HG03025 (cell line): ENCODE results near the gene AGFG1.

Experiments
- ATAC-seq: cut with Tn5 transposase; IDR thresholded peaks from one replicate; pipeline ENCODE4 v1.9.1; 2021; ENCODE audit warnings: mild to moderate bottlenecking, moderate library complexity; ENCODE audit not compliant: unreplicated experiment, low FRiP score

The AGFG1 gene, protein sequence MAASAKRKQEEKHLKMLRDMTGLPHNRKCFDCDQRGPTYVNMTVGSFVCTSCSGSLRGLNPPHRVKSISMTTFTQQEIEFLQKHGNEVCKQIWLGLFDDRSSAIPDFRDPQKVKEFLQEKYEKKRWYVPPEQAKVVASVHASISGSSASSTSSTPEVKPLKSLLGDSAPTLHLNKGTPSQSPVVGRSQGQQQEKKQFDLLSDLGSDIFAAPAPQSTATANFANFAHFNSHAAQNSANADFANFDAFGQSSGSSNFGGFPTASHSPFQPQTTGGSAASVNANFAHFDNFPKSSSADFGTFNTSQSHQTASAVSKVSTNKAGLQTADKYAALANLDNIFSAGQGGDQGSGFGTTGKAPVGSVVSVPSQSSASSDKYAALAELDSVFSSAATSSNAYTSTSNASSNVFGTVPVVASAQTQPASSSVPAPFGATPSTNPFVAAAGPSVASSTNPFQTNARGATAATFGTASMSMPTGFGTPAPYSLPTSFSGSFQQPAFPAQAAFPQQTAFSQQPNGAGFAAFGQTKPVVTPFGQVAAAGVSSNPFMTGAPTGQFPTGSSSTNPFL

DNA sequence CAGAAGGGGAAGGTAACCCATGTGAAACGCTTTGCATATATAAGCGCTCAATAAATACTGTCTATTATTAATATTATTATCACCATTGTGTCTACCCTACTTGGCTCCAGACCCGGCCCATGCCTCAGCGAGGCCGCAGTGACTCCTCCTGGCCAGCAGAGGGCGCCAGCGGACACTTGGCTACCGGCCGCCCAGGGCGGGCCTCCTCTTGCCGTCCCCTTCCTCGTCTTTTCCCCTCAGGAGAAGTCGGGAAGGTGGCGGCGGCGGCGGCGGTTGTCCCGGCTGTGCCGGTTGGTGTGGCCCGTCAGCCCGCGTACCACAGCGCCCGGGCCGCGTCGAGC, at the start of gene AGFG1:
TSS of gene AGFG1 (plus strand) at position 233 of the 341 bp plus-strand sequence. CDS start 266 bp downstream, outside the sequence.
- ATAC-seq: peak; percentile 85

- no peak for ATAC-seq
Measured at GRCh38 chr2:227423656-227424499, 48.1 kb upstream of the AGFG1 start.

DNA sequence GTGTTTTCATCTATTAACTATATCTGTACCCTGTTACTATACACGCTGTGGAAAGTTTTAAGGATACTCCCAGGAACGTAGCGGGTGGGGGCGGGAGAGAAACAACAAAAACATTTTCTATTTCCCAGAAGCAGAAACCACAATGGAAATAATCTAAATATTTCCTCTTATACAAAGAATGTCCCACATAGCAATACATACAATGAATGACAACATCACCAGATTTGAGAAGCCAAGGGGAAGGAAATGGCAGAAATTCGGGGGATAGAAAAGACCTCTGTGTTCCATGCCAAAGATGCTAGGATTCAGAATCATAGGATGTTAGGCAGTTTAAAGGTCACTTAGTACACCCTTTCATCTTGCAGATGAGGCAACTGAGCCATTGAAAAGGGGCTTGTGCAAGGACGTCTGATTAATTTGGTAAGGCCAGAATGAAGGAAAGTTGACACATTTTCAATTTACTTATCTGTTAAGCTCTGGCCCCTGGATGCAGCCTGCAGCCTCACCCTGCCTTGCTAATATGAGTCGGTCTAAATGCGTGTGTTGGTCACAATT, 43.1 kb upstream of the AGFG1 start:
- no peak for ATAC-seq

DNA sequence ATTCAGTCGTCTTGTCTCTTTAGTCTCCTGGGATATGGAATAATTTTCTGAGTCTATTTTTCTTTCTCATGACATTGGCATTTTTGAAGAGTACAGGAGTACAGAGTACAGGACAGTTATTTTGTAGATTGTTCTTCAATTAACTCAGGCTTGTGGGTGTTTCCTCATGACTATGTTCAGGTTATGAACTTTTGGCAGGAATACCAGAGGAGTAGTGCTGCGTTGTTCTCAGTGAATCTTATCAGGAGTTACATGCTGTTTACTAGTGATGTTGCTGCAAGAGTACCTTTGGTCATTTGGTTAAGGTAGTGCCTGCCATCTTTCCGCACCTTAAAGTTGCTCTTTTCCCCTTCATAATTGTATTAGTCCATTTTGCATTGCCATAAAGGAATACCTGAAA, 41.3 kb upstream of the AGFG1 start:
- no peak for ATAC-seq

DNA sequence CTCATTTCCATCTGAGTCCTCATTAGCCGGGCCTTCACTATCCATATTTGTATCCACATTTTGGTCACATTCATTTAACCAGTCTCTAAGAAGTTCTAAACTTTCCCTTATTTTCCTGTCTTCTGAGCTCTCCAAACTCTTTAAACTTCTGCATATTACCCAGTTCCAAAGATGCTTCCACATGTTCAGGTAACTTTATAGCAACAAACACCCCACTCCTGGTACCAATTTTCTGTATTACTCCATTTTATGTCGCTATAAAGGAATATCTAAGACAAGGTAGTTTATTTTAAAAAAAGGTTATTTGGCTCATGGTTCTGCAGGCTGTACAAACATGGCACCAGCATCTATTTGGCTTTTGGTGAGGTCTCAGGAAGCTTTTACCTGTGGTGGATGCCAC, 38.8 kb upstream of the AGFG1 start:
- no peak for ATAC-seq

DNA sequence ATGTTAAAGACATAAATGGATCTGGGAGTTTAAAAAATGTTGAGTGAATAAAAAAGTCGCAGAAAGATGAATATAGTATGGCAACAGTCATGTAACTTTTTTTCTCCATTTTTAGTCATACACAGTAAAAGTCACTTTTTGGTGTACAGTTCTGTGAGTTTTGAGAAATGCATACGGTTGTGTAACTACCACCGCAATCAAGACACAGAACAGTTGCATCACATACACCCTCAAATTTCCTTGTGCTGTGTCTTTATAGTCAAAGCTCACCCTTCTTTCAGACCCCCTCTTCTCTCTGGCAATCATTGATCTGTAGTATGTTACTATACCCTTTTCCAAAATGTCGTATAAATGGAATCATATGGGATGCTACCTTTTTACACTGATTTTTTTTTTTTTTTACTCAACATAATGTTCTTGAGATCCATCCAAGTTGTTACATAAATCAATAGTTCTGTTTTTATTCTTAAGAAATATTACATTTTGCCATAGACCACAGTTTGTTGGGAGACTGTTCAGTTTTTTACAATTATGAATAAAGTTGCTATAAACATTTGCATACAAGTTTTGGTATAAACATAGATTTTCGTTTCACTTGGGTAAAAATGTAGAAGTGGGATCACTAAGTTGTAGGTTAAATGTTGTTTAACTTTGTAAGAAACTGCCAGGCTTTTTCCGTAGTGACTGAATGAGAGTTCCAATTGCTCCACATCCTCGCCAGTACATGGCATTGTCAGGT, 35.4 kb upstream of the AGFG1 start:
- ATAC-seq: no peak

- no peak for ATAC-seq
Measured at GRCh38 chr2:227439214-227439613, 32.7 kb upstream of the AGFG1 start.

DNA sequence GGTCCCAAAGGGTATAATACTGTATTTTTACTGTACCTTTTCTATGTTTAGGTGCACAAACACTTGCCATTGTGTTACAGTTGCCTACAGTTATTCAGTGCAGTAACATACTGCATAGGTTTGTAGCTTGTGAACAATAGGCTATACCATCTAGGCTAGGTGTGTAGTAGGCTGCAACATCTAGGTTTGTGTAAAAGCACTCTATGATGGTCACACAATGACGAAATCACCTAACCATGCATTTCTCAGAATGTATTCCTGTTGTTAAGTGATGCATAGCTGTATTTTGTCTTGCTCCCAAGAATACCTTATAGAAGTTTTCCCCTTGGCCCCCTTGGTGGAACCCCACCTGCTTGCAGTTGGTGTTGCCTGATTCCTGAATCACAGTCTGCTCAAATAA, 29.3 kb upstream of the AGFG1 start:
- ATAC-seq: no peak

GRCh38 chr2:227443889-227444568, 27.9 kb upstream of the AGFG1 start:
- ATAC-seq: no peak

DNA sequence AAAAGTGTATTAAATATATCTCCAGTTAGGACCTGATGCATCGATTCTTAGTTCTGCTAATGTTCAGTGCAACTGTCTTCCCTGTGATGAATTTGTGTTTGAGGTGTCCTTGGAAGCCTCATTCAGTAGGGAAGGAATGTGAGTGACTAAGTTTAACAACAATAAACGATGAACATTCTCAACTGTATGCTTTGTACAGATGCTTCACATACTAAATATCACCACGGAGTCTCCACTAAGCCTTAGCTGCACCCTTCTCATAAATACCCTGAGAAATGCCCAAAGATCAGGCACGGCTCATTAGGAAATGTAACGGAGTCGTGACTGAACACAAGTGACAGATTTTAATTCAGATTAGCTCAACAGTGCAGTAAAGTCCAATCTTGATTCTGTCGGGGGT, 24.4 kb upstream of the AGFG1 start:
- no peak for ATAC-seq

DNA sequence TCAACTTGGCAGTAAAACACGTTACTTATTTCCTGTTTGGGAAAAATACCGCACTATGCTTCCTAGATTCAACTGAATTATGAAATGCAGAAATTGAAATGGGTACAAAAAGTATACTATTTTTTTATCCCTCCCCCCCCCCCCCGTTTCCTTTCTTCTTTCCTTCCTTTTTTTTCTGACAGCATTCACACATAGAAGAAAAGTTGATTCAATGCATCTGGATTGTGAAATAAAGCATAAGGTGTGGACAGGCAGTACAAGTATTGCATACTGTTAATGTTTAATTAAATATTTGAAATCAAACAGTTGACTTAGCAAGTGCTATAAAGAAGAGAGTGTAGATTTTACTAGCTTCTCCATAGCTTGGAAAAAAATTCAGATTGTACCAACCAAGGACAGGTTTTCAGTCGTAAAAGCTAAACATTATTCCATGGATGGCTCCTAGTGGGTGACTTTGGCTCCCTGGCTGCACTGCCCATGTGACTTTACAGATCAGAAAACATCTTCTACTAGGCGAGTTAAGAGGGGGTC, 21.6 kb upstream of the AGFG1 start:
- ATAC-seq: no peak

- no peak for ATAC-seq
Measured at GRCh38 chr2:227450926-227451654, 20.9 kb upstream of the AGFG1 start.

DNA sequence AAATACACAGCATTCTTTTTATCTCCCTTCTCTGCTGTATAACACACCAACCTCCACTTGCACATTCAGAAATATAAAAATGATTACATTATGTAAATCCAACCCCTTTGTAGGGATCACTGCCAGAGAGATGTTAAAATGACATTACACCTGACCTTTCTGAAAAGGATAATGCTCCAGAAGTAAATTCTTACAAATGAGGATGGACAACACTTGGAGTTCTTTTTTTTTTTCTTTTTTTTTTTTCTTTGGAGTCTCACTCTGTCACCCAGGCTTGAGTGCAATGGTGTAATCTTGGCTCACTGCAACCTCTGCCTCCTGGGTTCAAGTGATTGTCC, 20.3 kb upstream of the AGFG1 start:
- ATAC-seq: no peak

GRCh38 chr2:227453810-227454209, 18.1 kb upstream of the AGFG1 start:
- ATAC-seq: no peak

DNA sequence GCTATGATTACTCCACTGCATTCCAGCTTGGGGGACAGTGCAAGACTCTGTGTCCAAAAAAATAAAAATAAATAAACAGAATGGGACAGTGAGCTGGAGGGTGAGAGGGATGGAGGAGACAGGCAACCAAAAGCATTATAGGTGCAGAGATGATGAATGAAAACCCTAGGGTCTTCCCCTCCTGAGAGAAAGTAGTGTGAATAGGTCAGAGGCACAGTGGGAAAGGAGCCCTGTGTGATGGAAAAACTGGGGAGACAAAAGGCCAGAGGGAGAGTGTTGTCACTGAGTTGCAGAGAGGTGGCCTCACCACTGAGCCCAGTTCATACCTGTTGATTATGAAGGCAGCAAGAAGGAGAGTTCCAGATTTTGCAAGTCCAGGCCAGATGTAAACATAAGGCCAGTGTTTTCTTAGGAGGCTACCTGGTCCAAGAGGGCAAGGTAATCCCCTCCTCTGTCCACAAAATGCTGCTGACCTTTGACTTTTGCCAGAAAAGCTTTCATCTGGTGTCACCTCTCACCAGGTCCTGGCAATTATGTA, 17.6 kb upstream of the AGFG1 start:
- ATAC-seq: no peak

DNA sequence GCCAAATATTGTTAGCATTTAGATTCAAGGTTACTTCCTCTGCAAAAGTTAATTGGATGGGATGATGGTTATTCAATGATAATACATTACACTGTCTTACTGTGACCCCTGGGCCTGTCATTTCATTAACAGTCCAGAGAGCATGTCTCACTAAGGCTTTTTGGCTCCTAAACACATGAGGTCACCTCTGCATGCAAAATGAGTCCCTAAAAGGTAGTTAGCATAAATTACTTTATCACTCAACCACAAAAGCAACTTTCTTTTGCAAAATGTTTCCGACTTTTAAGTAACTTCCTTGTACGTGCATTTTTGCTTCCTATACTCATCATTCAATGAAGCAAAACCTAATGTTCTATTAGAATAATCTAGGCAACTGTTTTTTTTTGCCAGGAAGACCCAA, 16.8 kb upstream of the AGFG1 start:
- no peak for ATAC-seq

GRCh38 chr2:227456102-227456501, 15.9 kb upstream of the AGFG1 start:
- no peak for ATAC-seq

- no peak for ATAC-seq
Measured at GRCh38 chr2:227456772-227457171, 15.2 kb upstream of the AGFG1 start.

DNA sequence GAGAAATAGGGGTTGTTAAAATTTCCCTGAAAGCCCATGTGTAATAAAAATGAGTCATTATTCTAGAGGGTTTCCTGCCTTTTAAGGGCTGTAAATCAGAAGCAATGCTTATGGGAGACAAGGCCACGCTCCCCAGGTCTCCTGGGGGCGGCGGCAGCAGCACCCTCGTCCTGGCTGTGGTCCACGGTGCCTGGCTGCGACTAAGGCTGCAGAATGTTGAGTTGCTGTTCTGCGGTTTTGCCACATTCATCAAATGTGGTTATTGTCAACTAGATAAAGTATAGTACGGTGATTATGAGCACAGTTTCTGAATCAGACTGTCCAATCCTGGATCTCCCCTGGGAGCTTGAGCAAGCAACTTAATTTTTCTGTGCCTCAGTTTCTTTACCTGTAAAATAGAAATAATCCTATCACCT, 11.9 kb upstream of the AGFG1 start:
- ATAC-seq: no peak
